NCI-H1930 (cell line): Measurements from ENCODE around the gene KRTAP20-4.

ENCODE experiments used
- DNase-seq, 2 experiments: peaks; one replicate each; lab custom pipeline; 2025; lab: John Stamatoyannopoulos, UW

KRTAP20-4 gene

GRCh38 chr21:30652891-30653290 is 32.5 kb downstream of the KRTAP20-4 start:
- no peak for DNase-seq

- no peak for DNase-seq
These were observed 48.3 kb downstream of the KRTAP20-4 start for GRCh38 chr21:30668776-30669175.
